ENCODE measurements around the gene KCNN3.

- TF ChIP-seq CTCF (conservative IDR thresholded peaks at IDR 0.05; ENCODE audit: low read depth, low read length) (no peak), EZH2 (IDR thresholded peaks at IDR 0.05; ENCODE audit: borderline replicate concordance, low read depth, low read length, poor library complexity, severe bottlenecking) (no peak)
Observed at GRCh38 chr1:154870115-154870571, at the start of gene KCNN3.
